Mucosa of rectum (tissue), 2 donors: ENCODE data around the gene ZP3.
"Not testable (repeated sequence)": the region's sequence is repeated elsewhere in the genome, so short reads cannot be mapped to it uniquely, and the experiment has no call there.

Source experiments
- H3K27ac ChIP-seq, 2 donors: one replicate each; pipeline ENCODE4 v1.7.0; 2013; ENCODE audit warnings: inconsistent platforms in 2 of 2, low read depth in 2 of 2, low read length in 2 of 2
- H3K27me3 ChIP-seq, 2 donors: one replicate each; pipeline ENCODE4 v1.7.0; 2013; ENCODE audit warnings: low read length in 2 of 2; ENCODE audit not compliant: control insufficient read depth in 2 of 2, insufficient read depth in 2 of 2
- H3K36me3 ChIP-seq, 2 donors: one replicate each; pipeline ENCODE4 v1.7.0; 2013; ENCODE audit warnings: low read length in 2 of 2; ENCODE audit not compliant: control insufficient read depth in 2 of 2, insufficient read depth in 2 of 2
- H3K4me1 ChIP-seq, 2 donors: one replicate each; pipeline ENCODE4 v1.7.0; 2013; ENCODE audit warnings: low read length in 2 of 2, mild to moderate bottlenecking in 1 of 2; ENCODE audit not compliant: control insufficient read depth in 2 of 2, insufficient read depth in 2 of 2
- H3K4me3 ChIP-seq, 2 donors: one replicate each; pipeline ENCODE4 v1.7.0; 2013; ENCODE audit warnings: low read length in 2 of 2
- H3K9ac ChIP-seq, 2 donors: one replicate each; pipeline ENCODE4 v1.7.0; 2013; ENCODE audit warnings: low read length in 2 of 2, low read depth in 1 of 2, mild to moderate bottlenecking in 1 of 2
- H3K9me3 ChIP-seq, 2 donors: one replicate each; pipeline ENCODE4 v1.7.0; 2013; ENCODE audit warnings: low read length in 2 of 2; ENCODE audit not compliant: control insufficient read depth in 2 of 2
- donor health status: healthy.
- donor health status: Normal muscosa, but diverticular disease.

The ZP3 gene

GRCh38 chr7:76425156-76425555 lies 406 bp downstream of the ZP3 start:
- H3K27ac ChIP-seq = no peak overlapping the region
- H3K36me3 ChIP-seq = no peaks in the 10 kb centered on the region
- H3K9me3 ChIP-seq = no peaks in the 10 kb centered on the region
- H3K4me3 ChIP-seq = no peak overlapping the region
- no peaks in the 10 kb centered on the region for H3K27me3 ChIP-seq
- H3K4me1 ChIP-seq = no peaks in the 10 kb centered on the region
- no peak overlapping the region for H3K9ac ChIP-seq

GRCh38 chr7:76425558-76425957 lies 808 bp downstream of the ZP3 start:
- H3K27me3 ChIP-seq, H3K9me3 ChIP-seq, H3K9ac ChIP-seq, H3K4me3 ChIP-seq, H3K27ac ChIP-seq, H3K36me3 ChIP-seq, H3K4me1 ChIP-seq: not testable (repeated sequence)

DNA sequence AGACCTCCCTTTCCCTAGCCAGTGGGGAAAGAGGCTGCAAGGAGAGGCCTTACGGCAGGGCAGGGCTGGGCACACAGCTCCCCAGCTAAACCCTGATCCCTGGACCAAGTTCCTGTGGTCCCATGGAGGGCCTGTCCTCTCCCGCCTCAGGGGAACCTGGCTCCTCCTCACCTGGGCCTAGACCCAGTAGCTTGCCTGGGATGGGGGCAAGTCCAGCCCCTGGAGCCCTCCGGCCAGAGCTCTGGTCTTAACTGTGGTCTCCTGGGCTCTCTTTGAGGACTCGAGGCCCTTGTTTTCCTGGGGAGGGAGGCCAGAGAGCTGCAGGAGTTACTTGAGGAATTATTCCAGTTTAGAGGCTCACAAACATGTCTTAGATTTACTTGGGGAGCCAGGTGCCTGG lies 1.5 kb downstream of the ZP3 start:
- Histone ChIP-seq H3K27ac (no peak overlapping the region), H3K9ac (no peak overlapping the region), H3K4me1 (no peaks in the 10 kb centered on the region), H3K27me3 (no peaks in the 10 kb centered on the region), H3K9me3 (no peaks in the 10 kb centered on the region), H3K4me3 (no peak overlapping the region), H3K36me3 (no peaks in the 10 kb centered on the region)

DNA sequence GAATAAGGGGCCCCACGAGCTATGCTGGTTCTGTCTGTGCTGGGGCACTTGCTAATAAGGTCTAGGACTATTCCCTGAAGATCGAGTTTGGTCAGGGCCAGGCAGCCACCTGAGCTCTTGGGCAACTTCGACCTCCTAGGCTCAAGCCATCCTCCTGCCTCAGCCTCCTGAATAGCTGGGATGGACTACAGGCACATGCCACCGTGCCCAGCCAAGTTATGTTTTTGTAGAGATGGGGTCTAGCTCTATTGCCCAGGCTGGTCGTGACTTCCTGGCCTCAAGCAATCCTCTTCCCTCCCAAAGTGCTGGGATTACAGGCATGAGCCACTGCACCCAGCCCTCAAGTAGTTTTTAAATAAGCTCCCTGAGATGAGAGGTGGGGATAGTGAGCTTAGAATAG lies 2.9 kb downstream of the ZP3 start:
- Histone ChIP-seq H3K9ac (no peak overlapping the region), H3K36me3 (no peaks in the 10 kb centered on the region), H3K27me3 (no peaks in the 10 kb centered on the region), H3K4me1 (no peaks in the 10 kb centered on the region), H3K9me3 (no peaks in the 10 kb centered on the region), H3K27ac (no peak overlapping the region), H3K4me3 (no peak overlapping the region)

DNA sequence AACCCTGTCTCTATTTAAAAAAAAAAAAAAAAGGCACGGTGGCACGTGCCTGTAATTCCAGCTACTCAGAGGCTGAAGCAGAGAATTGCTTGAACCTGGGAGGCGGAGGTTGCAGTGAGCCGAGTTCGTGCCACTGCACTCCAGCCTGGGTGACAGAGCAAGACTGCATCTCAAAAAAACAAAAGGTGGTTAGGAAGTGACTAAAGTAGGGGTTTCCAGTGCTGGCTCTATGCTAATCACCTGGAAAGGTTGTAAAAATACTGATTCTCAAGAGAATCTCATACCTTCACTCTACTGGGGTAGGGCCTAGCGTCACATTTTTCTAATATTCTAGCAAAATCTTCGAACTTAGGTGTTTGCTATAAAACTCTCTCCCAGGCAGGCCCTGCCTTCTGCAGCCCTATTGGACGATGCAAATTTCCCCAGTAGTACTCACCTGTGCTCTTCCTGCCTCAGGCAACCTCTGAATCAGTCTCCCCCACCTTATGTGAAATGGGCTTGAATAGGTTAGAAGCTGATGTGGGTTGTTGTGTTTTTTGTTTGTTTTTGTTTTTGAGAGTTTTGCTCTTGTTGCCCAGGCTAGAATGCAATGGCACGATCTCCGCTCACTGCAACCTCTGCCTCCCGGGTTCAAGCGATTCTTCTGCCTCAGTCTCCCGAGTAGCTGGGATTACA lies 3.5 kb downstream of the ZP3 start:
- Histone ChIP-seq H3K9me3 (no peaks in the 10 kb centered on the region), H3K9ac (no peak overlapping the region), H3K4me3 (no peak overlapping the region), H3K36me3 (no peaks in the 10 kb centered on the region), H3K27ac (no peak overlapping the region), H3K27me3 (no peaks in the 10 kb centered on the region), H3K4me1 (no peaks in the 10 kb centered on the region)

GRCh38 chr7:76428868-76429805 lies 4.4 kb downstream of the ZP3 start:
- H3K27ac ChIP-seq = no peak overlapping the region

GRCh38 chr7:76430211-76430610 lies 5.5 kb downstream of the ZP3 start:
- Histone ChIP-seq H3K4me1 (no peaks in the 10 kb centered on the region), H3K27me3 (no peaks in the 10 kb centered on the region), H3K4me3 (no peak overlapping the region), H3K9me3 (no peaks in the 10 kb centered on the region), H3K36me3 (no peaks in the 10 kb centered on the region), H3K27ac (no peak overlapping the region), H3K9ac (no peak overlapping the region)

More at GRCh38 chr7:76428868-76429805, 4.4 kb downstream of the ZP3 start:
- Histone ChIP-seq H3K36me3 (no peaks in the 10 kb centered on the region), H3K9ac (no peak overlapping the region), H3K27me3 (no peaks in the 10 kb centered on the region), H3K4me3 (no peak overlapping the region), H3K4me1 (no peaks in the 10 kb centered on the region), H3K9me3 (no peaks in the 10 kb centered on the region)

- Histone ChIP-seq H3K9ac (no peak overlapping the region), H3K9me3 (no peaks in the 10 kb centered on the region), H3K4me3 (no peak overlapping the region), H3K4me1 (no peaks in the 10 kb centered on the region), H3K27me3 (no peaks in the 10 kb centered on the region), H3K27ac (no peak overlapping the region), H3K36me3 (no peaks in the 10 kb centered on the region)
Measured at GRCh38 chr7:76430836-76431235, 6.1 kb downstream of the ZP3 start.

DNA sequence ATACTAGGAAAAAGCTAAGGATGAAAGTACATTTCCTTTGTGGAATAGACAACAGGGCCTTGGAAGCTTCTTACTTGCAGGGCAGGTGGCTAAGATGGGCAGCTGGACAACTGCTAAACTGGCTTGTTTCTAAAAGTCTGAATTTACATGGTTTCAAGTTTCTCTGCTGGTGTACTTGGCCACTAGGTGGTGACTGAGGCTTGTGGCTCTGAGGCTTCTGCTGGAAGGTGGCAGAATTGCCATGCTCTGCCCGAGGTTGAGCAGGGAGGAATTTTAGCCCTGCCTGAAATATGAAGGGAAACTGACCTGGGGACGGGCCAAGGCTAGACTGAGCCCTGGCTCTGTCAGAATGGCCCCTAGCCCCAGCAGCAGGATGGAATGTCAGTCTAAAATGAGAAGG lies 13.1 kb downstream of the ZP3 start:
- H3K27ac ChIP-seq, H3K4me1 ChIP-seq, H3K27me3 ChIP-seq, H3K4me3 ChIP-seq, H3K9ac ChIP-seq, H3K36me3 ChIP-seq, H3K9me3 ChIP-seq: not testable (repeated sequence)

DNA sequence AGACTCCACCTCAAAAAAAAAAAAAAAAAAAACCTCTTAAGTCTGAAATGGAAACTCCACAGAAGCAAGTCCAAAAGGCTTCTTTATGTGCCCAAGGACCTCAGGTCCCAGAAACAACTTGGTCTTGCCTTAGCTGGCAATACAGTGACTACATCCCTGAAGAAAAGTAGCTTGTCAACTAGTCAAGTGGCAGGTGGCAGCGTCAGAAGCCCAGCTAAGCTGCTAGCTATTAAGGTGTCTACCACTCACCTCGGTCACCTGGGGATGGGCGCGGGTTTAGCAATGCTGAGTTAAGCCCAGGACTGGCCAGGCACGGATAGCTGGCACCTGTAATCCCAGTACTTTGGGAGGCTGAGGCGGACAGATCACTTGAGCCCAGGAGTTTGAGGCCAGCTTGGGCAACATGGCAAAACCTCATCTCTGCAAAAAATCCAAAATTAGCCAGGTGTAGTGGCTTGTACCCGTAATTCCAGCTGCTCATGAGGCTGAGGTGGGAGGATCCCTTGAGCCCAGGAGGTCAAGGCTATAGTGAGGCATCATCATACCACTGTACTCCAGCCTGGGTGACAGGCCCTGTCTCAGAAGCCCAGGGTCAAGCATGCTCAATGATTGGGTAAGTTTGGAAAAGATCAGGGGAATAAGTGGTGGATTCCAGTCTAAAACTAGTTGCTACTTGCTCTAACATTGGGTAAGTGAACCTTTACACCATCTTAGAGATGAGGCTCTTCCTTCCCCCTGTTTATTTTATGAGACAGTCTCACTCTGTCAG lies 14.6 kb downstream of the ZP3 start:
- H3K27me3 ChIP-seq, H3K36me3 ChIP-seq, H3K9me3 ChIP-seq, H3K4me1 ChIP-seq, H3K9ac ChIP-seq, H3K27ac ChIP-seq, H3K4me3 ChIP-seq: not testable (repeated sequence)
